HEK293T (cell line): ENCODE results near the gene MRPL38.

ENCODE experiments used
- CTCF ChIA-PET: fragments of 350-600 bp; formaldehyde crosslinking; extraction: SDS; loops from one replicate; lab custom pipeline; 2021; ENCODE audit warnings: antibody characterized with exemption, inconsistent platforms; lab: Yijun Ruan, JAX
- POLR2A ChIA-PET: fragments of 350-600 bp; formaldehyde crosslinking; extraction: SDS; loops from one replicate; lab custom pipeline; 2020; ENCODE audit warnings: antibody characterized with exemption, inconsistent platforms; lab: Yijun Ruan, JAX
- DNase-seq: peaks from one replicate; pipeline ENCODE4 v3.0.0; 2012; ENCODE audit warnings: mixed read lengths; ENCODE audit errors: extremely low spot score
- ARNT ChIP-seq: fragments of 450-650 bp; IDR thresholded peaks from 2 replicates; pipeline ENCODE4 v1.6.1; 2017; ENCODE audit warnings: mild to moderate bottlenecking
- BHLHE40 ChIP-seq: fragments of 450-650 bp; IDR thresholded peaks from 2 replicates; pipeline ENCODE4 v1.6.1; 2016; ENCODE audit warnings: mild to moderate bottlenecking, moderate library complexity, borderline replicate concordance
- CTBP1 ChIP-seq: fragments of 450-650 bp; IDR thresholded peaks from 2 replicates; pipeline ENCODE4 v1.6.1; 2016; ENCODE audit warnings: borderline replicate concordance
- ELF4 ChIP-seq: fragments of 450-650 bp; IDR thresholded peaks from 2 replicates; pipeline ENCODE4 v1.6.1; 2017; ENCODE audit warnings: antibody characterized with exemption
- FOXA1 ChIP-seq: fragments of 450-650 bp; IDR thresholded peaks from 2 replicates; pipeline ENCODE4 v1.6.1; 2016; ENCODE audit warnings: mild to moderate bottlenecking
- FOXK2 ChIP-seq: fragments of 450-650 bp; IDR thresholded peaks from 2 replicates; pipeline ENCODE4 v1.6.1; 2016; ENCODE audit warnings: mild to moderate bottlenecking
- FOXM1 ChIP-seq: fragments of 450-650 bp; IDR thresholded peaks from 2 replicates; pipeline ENCODE4 v1.6.1; 2017; ENCODE audit warnings: mild to moderate bottlenecking, borderline replicate concordance
- HDGF ChIP-seq: fragments of 450-650 bp; IDR thresholded peaks from 2 replicates; pipeline ENCODE4 v1.6.1; 2017; ENCODE audit warnings: antibody characterized with exemption, borderline replicate concordance
- L3MBTL2 ChIP-seq: fragments of 450-650 bp; conservative IDR thresholded peaks from 2 replicates; pipeline ENCODE4 v1.6.1; 2016; ENCODE audit warnings: mild to moderate bottlenecking
- LEF1 ChIP-seq: fragments of 450-650 bp; IDR thresholded peaks from 2 replicates; pipeline ENCODE4 v1.6.1; 2017; ENCODE audit warnings: mild to moderate bottlenecking, borderline replicate concordance
- NFRKB ChIP-seq: fragments of 450-650 bp; IDR thresholded peaks from 2 replicates; pipeline ENCODE4 v1.6.1; 2016; ENCODE audit warnings: mild to moderate bottlenecking, moderate library complexity
- PKNOX1 ChIP-seq: fragments of 450-650 bp; IDR thresholded peaks from 2 replicates; pipeline ENCODE4 v1.6.1; 2016
- SP1 ChIP-seq: fragments of 450-650 bp; IDR thresholded peaks from 2 replicates; pipeline ENCODE4 v1.6.1; 2017
- SUZ12 ChIP-seq: fragments of 450-650 bp; IDR thresholded peaks from 2 replicates; pipeline ENCODE4 v1.6.1; 2016; ENCODE audit warnings: mild to moderate bottlenecking
- TARDBP ChIP-seq: fragments of 450-650 bp; IDR thresholded peaks from 2 replicates; pipeline ENCODE4 v1.6.1; 2016
- ZNF384 ChIP-seq: fragments of 450-650 bp; IDR thresholded peaks from 2 replicates; pipeline ENCODE4 v1.6.1; 2016

Gene MRPL38

DNA sequence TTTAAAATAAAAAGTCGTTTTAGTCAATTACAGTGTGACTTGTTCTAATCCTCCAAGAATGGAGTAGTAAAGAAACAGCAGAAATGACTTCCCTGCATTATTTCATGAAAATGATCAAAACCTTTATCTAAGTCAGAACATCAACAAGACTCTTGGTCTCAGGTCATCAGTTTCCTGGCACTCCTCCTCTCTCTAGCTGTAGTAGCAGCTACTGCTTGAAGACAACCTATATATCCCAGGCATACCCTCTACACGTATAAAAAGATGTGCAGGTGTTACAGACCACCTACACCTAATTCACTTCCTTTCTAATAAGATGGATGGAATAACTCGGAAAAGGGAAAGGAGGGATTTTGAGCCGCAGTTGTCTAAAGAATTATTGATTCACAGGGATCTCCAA is 37.8 kb upstream of the MRPL38 start:
- POLR2A ChIA-PET: interaction anchor here (0.9 kb wide), 1 partner anchor 162 kb away, joined by 3 read pairs; no protein-coding TSS in a partner anchor

GRCh38 chr17:75941442-75941819 is 36.7 kb upstream of the MRPL38 start:
- TF ChIP-seq BHLHE40: no peak
- TF ChIP-seq FOXK2: no peak
- no peak for TF ChIP-seq HDGF
- no peak for TF ChIP-seq LEF1
- no peak for TF ChIP-seq ZNF384
- TF ChIP-seq FOXM1: no peak
- no peak for TF ChIP-seq CTBP1
- no peak for TF ChIP-seq ELF4
- no peak for TF ChIP-seq SP1
- DNase-seq: peak; percentile 35
- ChIA-PET POLR2A (interaction anchor here (0.6 to 1.5 kb wide), 24 partner anchors 9 to 158 kb away, joined by 3 to 13 read pairs (median 5); partner anchors contain the start of genes ACOX1, MRPL38, TEN1 and TRIM65), CTCF (interaction anchor here (0.7 to 0.8 kb wide), 2 partner anchors 36 to 37 kb away, joined by 3 read pairs; partner anchors contain the start of genes ACOX1 and TEN1)

More for the DNA sequence above, 37.8 kb upstream of the MRPL38 start:
- no peak for DNase-seq
- CTCF ChIA-PET: no interaction called here
- TF ChIP-seq SUZ12: no peak
- TF ChIP-seq FOXA1: no peak
- no peak for TF ChIP-seq TARDBP
- TF ChIP-seq ARNT: no peak
- no peak for TF ChIP-seq L3MBTL2
- no peak for TF ChIP-seq CTBP1
- no peak for TF ChIP-seq HDGF
- TF ChIP-seq BHLHE40: no peak
- TF ChIP-seq FOXM1: no peak
- TF ChIP-seq SP1: no peak
- TF ChIP-seq LEF1: no peak
- TF ChIP-seq FOXK2: no peak
- TF ChIP-seq ZNF384: no peak
- TF ChIP-seq NFRKB: no peak
- TF ChIP-seq ELF4: no peak
- TF ChIP-seq PKNOX1: no peak

DNA sequence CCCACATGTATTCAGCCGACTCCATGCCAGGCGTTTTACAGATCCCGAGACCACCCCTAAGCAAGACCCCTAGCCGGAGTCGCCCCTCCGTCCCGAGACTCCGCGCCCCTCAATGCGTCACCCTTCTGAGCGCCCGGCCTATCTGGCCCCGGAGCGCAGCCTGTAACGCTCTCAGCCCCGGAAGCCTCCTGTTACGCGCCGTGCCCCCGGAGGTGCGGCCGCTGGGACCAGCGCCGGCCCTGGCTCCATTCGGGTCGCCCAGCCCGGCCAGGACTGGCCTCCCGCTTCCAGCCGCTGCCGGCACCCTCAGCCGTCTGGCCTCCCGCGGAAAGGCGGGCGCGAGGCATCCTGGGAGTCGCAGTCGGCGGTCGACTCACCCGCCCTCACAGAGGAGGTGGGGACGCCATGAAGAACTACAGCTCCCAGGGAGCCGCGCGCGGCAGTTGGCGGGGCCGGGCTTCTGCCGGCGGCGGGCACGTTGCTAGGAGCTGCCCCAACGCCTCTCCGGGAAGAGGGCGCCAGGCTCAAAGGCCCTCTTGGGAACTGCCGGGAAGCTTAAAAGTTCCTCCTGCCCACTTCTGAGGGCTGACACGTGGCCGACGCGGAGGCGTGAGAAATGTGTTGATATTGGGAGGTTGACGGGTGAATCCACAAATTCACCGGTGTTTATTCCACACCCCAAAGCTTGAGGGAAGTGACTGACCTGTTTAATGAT is 36.2 kb upstream of the MRPL38 start, which contains the start of gene FBF1:
Gene FBF1 (minus strand): TSS at position 316 of the 715 bp plus-strand sequence. CDS start 2,893 bp downstream, outside the sequence.
- ChIA-PET POLR2A (interaction anchor here (0.6 to 1.5 kb wide), 24 partner anchors 8 to 158 kb away, joined by 3 to 13 read pairs (median 5); partner anchors contain the start of genes ACOX1, MRPL38, TEN1 and TRIM65), CTCF (interaction anchor here (0.7 to 0.8 kb wide), 2 partner anchors 36 to 38 kb away, joined by 3 read pairs; partner anchors contain the start of genes ACOX1 and TEN1)
- peak; percentile 99 for DNase-seq
- TF ChIP-seq SUZ12: no peak
- no peak for TF ChIP-seq FOXK2
- TF ChIP-seq L3MBTL2: peak; percentile 90
- TF ChIP-seq CTBP1: no peak
- peak; percentile 88 for TF ChIP-seq ELF4
- no peak for TF ChIP-seq FOXA1
- no peak; the same call in 1 of the 2 replicates for TF ChIP-seq ARNT
- TF ChIP-seq SP1: no peak
- TF ChIP-seq ZNF384: no peak
- no peak for TF ChIP-seq LEF1
- no peak for TF ChIP-seq PKNOX1
- no peak for TF ChIP-seq NFRKB
- no peak for TF ChIP-seq BHLHE40
- TF ChIP-seq TARDBP: no peak
- TF ChIP-seq FOXM1: 0 out of 2 replicates have a peak, but pooled peaks have one; percentile 30
- TF ChIP-seq HDGF: no peak; the same call in 1 of the 2 replicates

GRCh38 chr17:75937652-75938051 is 33.0 kb upstream of the MRPL38 start:
- POLR2A ChIA-PET: interaction anchor here (1.4 kb wide), 1 partner anchor 32 kb away, joined by 3 read pairs; no protein-coding TSS in a partner anchor
- CTCF ChIA-PET: no interaction called here
- no peak for DNase-seq

DNA sequence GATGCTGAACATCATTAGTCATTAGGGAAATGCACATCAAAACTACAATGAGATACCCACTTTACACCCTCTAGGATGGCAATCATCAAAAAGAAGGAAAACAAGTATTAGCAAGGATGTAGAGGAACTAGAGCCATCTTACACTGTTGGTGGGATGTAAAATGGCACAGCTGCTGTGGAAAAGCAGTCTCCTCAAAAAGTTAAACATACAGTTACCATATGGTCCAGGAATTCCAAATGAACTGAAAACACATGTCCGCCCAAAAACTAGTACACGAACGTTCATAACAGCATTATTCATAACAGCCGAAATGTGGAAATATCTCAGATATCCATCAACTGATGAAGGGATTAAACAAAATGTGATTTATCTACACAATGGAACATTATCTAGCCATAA is 29.1 kb upstream of the MRPL38 start:
- POLR2A ChIA-PET: interaction anchor here (1.2 kb wide), 1 partner anchor 29 kb away, joined by 4 read pairs; the partner anchor contains the start of gene MRPL38
- no peak for DNase-seq
- TF ChIP-seq HDGF (no peak), LEF1 (no peak), TARDBP (no peak), ARNT (no peak), NFRKB (no peak), FOXK2 (no peak), SUZ12 (no peak), SP1 (no peak), PKNOX1 (no peak), CTBP1 (no peak), BHLHE40 (no peak), ZNF384 (no peak), FOXA1 (no peak), FOXM1 (no peak), L3MBTL2 (no peak), ELF4 (no peak)
- CTCF ChIA-PET: no interaction called here

More at GRCh38 chr17:75937652-75938051, 33.0 kb upstream of the MRPL38 start:
- no peak for TF ChIP-seq TARDBP
- TF ChIP-seq ZNF384: no peak
- no peak for TF ChIP-seq SUZ12
- no peak for TF ChIP-seq BHLHE40
- TF ChIP-seq PKNOX1: no peak
- no peak for TF ChIP-seq ARNT
- TF ChIP-seq L3MBTL2: no peak
- no peak for TF ChIP-seq SP1
- no peak for TF ChIP-seq FOXK2
- TF ChIP-seq FOXM1: no peak
- no peak for TF ChIP-seq ELF4
- TF ChIP-seq NFRKB: no peak
